ENCODE results near the gene HELZ2.

Gene HELZ2

GRCh38 chr20:63596423-63596822 is 22.4 kb upstream of the HELZ2 start:
- no peak for DNase-seq

GRCh38 chr20:63595416-63596127 is 21.5 kb upstream of the HELZ2 start:
- no peak for DNase-seq

DNA sequence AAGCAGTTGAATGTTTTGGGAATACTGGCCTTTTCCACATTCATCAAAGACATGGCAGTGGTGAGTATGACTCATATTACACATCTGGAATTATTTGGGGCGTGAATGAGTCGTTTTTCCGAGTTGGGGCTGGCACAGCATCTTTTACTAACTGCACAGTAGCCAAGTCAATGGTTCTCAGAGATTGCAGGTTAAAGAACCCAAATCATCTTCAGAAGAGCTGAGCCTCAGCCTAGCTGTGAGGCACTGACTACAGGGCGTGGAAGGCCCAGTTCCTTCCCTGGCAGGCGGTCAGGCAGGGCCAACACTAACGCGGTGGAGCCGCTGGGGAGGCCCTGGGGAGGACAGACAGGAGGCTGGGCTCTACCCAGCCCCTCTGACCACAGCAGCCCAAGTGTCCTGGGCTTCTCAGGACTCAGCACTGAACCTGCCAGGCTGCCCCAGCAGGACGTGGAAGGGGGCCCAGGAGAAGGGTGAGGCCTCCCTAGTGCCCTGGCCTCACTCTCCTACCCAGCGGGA is 20.1 kb upstream of the HELZ2 start:
- DNase-seq = no peak

DNA sequence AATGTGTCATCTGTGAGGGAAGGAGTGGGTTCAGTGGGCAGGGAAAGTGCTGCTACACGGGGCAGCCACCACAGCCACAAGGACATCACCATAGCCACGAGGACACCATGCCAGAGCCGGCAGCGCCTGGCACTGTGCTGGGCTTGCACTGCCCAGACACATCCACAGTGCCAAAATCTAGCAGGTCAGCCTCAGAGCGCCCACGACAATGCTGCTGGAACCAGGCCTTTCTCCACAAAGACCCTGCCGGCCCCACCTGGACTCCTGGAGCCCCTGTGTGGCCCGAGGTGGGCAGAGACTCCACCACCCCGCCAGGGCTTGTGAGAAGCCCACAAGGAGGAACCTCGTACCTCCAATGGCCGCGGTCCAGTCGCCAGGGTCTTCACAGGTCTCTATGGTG is 18.6 kb upstream of the HELZ2 start:
- no peak for DNase-seq

GRCh38 chr20:63591786-63592355 is 17.8 kb upstream of the HELZ2 start:
- DNase-seq = no peak

DNA sequence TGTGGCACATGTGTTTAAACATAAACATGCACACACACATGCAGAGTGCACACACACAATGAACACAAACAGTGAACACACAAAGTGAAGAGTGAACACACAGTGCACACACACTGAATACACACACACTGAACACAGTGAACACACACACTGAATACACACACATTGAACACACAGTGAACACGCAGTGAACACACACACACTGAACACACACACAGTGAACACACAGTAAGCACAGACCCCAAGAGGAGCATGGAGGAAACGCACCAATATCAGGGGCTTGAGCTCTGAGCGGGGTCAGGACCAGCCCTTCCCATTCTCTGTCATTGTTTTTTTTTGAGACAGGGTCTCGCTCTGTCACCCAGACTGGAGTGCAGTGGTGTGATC is 17.1 kb upstream of the HELZ2 start:
- no peak for DNase-seq

DNA sequence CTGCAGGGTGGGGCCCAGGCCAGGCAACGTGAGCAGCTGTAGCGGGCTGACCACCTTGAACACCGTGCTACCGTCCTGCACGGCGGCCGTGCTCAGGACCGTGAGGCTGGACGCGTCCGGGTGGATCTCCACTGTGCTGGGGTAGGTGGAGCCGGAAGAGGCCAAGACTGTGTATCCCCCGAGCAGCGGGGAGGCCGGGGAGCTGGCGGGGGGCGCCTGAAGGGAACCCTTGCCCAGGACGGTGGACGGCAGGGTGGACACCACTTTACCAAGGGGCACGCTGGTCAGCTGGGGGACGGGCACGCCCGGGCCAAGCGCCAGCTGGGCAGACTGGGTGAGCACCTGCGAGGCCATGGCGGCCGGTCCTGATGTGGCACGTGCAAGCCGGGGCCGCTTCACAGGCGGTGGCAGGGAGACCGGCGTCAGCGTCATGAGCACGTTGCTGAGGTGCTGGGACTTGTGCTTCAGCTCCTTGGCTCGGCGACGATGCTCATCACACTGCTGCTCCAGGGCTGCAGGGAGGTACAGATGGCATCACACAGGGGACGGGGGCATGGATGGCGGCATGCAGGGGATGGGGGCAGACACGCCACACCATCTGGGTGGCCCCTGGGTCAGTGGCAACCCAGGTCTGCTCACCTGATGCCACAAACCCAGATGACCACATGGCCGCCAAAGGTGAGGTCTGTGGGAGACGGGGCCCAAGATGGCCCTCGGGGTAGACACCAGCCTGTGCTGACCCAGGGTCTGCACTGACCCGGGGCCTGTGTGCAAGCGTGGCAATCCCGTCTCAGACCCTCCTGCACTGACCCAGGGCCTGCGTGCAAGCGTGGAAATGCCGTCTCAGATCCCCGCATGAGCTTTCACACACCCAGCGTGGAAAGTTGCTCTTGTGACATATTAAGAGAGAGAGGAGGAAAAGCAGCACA is 16.4 kb upstream of the HELZ2 start:
- no peak for DNase-seq

DNA sequence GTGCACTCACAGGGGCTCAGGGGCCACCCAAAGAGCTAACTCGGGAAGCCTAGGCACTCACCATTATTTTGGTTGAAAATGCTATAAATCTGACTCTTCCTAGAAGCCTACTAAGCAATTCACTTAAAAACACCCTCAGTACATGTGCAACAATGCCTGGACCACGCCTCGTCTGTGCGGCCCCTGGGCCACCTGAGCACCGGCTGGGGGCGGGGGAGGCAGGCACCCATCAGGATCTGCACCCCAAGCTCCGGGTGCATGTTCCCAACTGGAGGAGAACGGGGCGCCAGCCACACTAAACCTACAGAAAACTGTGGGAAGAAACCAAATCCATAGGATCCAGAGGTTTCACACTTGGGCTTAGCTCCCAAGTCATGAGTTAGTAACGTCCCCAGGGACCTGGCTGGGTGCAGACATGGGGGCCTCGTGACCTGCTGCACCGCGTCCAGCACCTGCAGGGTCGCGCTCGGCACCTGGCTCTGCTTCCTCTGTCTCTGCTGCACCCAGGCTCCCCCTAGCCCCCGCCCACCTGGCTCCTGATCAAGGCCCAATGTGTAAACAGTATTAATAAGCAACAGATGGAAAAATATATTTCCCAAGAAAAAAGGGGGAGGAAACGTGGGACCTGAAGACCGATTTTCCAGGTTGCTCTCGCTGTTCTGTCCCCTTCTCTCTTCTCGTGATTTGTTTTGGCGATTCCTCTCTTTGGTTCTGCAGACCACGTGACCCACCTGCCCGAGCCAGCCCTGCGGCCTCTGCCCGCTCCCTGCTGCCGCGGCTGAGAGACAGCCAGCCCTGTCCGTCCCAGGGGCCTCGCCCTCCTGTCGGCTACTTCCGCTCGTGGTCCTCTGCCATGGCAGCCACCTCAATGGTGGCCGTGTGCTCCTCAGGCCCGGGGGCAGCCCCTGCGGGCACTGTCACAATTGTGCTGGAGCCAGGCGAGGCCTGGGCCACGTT is 15.5 kb upstream of the HELZ2 start:
- DNase-seq = no peak

- DNase-seq = no peak
These were observed 14.6 kb upstream of the HELZ2 start for GRCh38 chr20:63588641-63589041.

GRCh38 chr20:63587776-63588591 is 13.9 kb upstream of the HELZ2 start:
- no peak for DNase-seq

GRCh38 chr20:63587256-63587655 is 13.2 kb upstream of the HELZ2 start:
- DNase-seq = no peak

- DNase-seq = no peak
These were observed 12.8 kb upstream of the HELZ2 start for GRCh38 chr20:63586797-63587196.

GRCh38 chr20:63585616-63586565 is 11.9 kb upstream of the HELZ2 start:
- DNase-seq = no peak

GRCh38 chr20:63582382-63583063 is 8.5 kb upstream of the HELZ2 start:
- DNase-seq = no peak

DNA sequence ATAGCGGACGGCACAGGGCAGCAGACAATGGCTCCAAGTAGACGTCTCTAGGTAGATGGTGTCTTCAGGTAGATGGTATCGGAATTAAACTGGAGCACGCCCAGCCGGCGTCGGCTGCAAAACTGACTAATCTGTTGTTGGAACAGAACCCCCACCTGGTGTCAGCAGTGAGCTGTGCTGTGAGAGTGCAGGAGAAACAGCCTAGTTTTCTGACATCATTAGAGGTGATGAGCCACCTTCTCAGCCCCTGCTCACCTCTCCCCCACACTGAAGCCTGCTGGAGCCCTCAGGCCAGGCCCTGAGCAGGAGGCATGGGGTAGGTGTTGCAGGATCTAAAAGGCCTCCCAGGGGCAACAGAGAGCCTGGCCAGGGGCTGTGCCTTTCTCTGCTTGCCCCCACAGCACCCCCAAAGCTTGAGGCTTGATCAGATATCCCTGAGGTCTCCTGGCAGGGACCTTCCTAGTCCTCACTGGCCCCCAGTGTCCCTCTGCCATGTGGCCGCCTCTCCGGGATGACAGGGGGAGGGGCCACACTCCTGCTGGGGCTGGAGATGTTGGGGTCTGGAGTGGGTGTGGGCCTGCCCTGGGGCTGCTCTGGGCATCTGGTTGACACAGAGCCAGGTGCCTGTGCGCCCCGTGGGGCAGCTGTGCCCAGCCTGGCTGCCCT is 6.9 kb upstream of the HELZ2 start:
- DNase-seq = no peak

GRCh38 chr20:63579017-63579694 is 5.1 kb upstream of the HELZ2 start:
- no peak for DNase-seq

DNA sequence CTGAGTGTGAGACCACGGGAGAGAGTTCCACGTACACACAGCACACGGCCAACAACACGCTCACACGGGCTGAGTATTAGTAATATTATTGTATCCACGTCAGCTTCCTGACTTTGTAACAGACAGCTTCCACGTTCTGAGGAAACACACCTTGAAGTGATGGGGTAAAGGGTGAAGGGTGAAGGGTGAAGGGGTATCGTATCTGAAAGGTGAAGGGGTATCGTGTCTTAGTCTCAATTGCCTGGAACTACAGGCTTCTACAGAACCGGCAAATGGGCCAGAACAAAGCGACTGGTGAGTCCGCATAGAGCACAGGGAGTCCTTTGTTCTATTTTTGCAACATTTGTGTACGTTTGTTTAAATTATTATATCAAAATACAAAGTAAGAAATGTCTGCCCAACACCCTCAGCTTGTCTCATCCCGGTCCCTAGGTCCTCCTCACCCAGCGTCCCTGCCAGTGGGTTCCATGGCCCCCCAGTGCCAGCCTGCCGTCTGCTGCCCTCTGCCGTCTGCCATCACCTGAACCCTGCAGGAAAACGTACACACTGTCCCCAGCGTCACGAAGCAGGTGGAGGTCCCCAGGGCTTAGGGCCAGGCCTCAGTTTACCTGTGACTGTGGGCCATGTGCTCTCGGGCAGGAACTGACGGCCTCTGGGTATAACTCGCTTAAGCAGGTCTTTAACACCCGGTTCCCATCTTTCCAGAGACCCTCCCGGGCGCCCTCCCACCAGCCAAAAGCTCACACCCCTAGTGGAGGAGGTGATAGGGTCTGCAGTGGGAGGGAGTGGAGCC is 4.4 kb upstream of the HELZ2 start:
- no peak for DNase-seq

Data from NCI-H510A treated with DMSO at 0.1 percent for 48 hours (cell line).